CD4-positive, alpha-beta T cell treated with Interleukin-10 for 1 hour (primary cell): ENCODE results near the gene KCNJ6.

ENCODE experiments used
- DNase-seq: peaks from one replicate; pipeline ENCODE4 v3.0.0-alpha.2; 2020

Gene KCNJ6

GRCh38 chr21:37711836-37712568 is 204.3 kb downstream of the KCNJ6 start:
- peak; percentile 23 for DNase-seq

- DNase-seq, result no peak
Observed at GRCh38 chr21:37711286-37711829, 204.9 kb downstream of the KCNJ6 start.

GRCh38 chr21:37710546-37711285 is 205.5 kb downstream of the KCNJ6 start:
- no peak for DNase-seq

DNA sequence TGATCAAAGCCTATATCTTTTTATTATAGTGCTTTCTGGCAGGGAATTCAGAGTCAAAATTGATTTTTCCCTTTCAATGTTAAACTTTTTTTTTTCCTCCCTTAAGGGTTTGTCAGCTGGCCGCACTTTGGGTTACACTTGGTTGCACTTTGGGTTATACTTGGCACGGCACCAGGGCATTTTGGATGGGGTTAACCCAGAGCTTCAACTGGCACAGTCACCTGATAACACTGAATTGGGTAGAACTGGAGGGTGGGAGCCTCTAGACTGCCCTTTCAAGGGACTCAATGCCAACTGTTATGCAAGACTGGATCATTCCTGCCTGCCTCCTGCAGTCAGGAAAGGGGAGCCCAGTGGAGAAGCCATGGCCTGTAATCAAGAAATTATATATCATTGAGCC is 211.5 kb downstream of the KCNJ6 start:
- no peak for DNase-seq

DNA sequence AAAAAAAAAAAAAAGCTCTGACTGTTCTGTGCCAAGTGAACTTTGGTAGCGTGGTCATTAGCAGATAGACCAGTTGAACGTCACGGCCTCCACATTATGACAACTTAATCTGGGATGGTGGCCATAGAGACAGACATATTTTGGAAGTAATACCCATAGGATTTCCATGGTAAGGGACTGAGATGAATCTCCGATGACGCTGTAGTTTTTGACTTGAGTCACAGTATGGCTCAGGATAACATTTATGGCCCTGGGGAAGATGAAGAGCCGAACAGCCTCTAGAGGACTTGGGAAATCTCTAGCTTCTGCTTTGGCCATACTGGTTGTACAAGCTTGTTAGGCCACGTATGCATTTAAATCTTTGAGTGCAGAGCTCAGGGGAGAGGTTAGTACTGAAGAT is 214.0 kb downstream of the KCNJ6 start:
- DNase-seq, result no peak

GRCh38 chr21:37700641-37701202 is 215.5 kb downstream of the KCNJ6 start:
- DNase-seq, result peak; percentile 22

- DNase-seq, result no peak
Observed at GRCh38 chr21:37699024-37699775, 217.1 kb downstream of the KCNJ6 start.

DNA sequence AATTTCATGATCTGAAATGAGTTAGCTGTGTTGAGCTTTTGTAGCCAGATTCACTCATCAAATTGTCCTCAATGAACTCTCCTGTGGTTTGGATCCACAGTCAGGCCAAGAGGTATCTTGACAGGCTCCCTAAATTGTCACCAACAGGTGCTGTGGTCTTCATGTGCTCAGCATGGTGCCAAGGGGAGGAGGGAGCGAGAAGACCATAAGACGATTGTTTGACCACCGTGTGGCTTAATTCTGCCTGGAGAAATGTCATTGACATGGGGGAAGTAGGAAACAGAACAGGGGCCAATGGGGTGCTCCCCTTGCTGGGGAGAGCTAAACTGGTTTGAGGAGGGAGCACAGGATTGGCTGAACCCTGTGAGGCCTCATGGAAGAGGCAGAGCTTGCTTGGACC is 219.3 kb downstream of the KCNJ6 start:
- no peak for DNase-seq

DNA sequence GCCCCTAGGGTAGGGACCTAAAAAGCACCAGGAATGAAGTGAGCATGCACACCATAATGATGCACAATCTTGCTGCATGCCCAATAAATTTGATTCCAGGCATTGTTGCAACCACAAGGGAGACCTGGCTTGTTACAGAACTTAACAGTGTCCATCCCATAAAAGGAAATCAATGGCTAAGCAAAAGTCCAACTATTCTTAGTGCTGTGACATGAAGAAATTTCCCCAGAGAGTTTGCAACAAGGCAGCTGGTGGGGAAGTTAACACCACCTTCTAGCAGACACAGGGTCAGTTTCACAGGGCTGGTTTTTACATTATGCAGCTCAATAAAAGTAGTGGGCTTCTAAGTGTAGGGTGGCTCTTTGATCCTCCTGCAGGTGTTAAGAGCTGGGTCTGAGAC is 221.1 kb downstream of the KCNJ6 start:
- DNase-seq, result no peak

DNA sequence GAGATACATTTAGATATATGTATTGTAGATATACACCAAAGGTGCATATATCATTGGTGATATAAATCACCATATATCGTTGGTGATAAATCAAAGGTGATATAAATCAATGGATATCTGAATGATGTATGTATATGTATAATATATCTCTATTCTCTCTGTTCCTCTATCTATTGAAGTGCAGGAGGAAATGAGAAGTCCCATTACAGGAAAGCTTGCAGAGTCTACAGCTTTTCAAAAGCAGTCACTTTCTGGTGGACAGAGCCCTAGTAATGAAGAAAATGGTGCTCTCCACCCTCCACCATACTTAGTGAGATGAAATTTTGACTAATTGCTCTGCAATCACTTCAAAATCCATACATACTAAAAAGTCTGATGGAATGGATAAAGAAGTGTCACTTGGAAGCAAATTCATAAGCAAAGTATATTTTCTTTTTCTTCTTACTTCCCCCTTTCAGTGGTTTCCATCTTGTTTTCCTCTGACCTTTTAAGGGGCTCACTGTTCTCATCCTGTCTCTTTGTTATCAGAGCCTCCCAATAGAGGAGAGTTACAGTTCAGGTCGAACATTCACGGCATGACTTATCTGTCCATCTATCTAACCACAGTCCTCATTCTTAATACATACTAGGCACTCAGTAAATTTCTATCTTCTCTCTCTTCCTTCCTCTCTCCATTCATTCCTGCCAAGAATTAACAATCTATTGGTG is 227.2 kb downstream of the KCNJ6 start:
- no peak for DNase-seq

GRCh38 chr21:37686991-37687810 is 229.1 kb downstream of the KCNJ6 start:
- no peak for DNase-seq

DNA sequence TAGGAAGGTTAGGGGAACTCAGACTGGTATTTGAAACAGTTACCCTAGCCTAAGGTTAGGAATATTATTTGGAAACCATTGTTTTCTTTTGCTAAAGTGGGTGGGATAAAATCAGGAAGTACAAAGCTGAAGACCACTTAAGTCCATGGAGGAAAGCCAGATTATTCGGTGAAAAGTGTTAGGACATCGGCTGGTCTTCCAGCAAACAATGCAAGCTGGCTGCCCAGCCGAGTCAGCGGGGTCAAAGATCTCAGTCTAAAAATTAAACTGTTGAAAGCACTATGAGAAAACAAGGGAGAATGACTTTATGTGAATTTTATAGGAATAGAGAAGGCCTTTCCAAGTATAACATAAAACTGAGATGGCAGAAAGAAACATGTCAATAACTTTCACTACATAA is 231.7 kb downstream of the KCNJ6 start:
- DNase-seq, result no peak

GRCh38 chr21:37684115-37684493 is 232.2 kb downstream of the KCNJ6 start:
- no peak for DNase-seq

DNA sequence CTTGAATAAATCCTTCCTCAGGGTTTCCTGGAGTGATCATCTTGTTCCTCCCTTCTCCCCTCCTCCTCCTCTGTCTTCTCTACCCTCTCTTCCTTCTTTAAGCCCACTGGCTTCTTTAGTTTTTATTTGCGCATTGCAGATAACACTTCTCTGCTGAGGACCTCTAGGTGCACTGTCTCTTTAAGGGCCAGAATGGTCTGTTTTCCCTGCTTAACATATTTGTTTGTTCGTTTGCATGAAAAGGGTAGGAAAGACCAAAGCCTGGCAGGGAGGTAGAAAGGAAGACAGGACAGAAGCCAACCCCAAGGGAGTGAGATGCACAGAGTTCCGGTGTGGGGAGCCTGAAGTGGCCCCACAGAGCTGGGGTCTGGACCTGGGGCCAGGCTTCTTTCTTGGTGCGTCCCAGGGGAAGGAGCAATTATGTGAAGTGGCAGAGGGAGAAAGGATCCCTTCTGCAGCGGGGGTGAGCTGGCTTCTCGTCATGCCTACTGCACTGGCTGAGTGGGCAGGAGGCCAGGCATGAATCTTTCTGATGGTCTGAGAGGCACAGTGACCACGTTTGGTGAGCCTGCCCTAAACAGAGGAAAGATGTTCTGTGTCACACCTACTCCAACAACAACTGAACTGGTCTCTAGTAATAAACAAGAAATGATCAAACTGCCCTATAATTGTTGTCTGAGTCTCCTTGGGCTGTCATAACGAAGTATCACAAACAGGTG is 232.7 kb downstream of the KCNJ6 start:
- DNase-seq, result no peak

DNA sequence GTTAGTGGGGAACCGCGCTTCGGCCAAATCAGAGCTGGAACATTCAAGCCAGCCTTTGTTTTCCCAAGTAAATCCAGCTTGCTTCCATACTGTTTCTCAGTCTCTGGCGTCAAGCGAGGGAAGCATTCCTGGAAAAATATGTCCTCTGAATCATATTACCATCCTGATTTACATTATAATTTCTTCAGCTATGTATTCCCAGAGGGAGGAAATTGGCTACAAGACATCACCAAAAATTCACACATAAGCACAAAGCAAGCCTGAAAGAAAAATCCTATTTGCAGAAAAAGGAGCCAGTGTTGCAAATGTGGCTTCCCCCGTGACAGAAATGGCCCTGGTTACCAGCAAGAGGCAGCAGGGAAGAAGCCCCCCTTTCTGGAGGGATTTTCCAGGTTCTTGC is 233.3 kb downstream of the KCNJ6 start:
- DNase-seq, result no peak

GRCh38 chr21:37677006-37677405 is 239.3 kb downstream of the KCNJ6 start:
- no peak for DNase-seq

- DNase-seq, result peak; percentile 49
Observed at GRCh38 chr21:37675202-37675801, 241.0 kb downstream of the KCNJ6 start.

DNA sequence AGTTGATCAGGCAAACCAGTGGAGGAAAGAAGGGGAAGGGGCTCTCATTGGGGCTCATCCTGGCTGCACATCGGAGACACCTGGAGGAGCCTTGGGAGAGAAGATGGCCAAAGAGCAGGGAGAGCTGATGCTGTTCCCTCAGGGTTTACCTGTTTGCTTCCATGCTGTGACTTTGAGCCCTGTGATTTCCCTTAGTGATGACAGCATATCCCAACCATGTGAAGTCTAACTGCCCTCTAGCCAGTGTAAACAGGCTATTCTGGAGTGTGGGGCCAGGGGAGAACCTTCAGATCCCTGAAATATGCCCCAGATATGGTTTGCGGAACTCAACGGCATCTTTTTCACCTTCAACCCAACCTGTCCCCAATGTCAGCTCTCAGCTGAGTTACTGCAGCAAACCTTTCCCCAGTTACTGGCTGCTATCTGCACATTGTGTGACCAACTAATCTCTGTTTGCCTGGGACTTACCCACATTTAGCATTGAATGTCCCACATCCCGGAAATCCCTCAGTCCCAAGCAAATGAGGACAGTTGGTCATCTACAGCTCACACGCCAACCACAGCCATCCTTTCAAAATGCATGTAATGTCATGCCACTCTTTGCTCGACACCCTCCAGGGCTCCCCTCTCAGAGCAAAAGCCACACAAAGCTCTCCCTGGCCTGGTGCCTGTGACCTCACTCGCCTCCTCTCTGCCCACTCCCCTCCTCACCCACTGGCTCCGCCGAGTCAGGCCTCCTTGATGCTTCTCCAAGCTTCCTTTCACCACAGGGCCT is 242.3 kb downstream of the KCNJ6 start:
- DNase-seq, result no peak

GRCh38 chr21:37671381-37671780 is 244.9 kb downstream of the KCNJ6 start:
- DNase-seq, result no peak

DNA sequence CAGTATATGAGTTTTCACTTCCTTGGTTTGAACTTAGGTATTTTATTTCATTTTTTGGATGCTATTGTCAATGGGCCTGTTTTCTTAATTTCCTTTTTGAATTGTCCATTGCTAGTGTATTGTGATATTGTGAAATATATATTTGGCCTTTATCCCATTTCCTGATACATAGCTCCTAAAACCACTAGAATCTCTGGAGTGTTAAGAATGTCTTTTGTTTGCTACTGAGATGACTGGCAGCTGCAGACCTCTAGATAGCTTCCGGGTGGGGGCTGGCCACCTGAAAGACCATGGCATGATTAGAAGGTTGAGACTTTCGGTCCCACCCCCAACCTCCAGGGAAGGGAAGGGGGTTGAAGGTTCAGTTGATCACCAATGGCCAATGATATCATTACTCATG is 245.4 kb downstream of the KCNJ6 start:
- no peak for DNase-seq
